NCI-H2227 treated with DMSO at 0.1 percent for 48 hours (cell line): ENCODE data around the gene ANKRD12.
A peak's percentile ranks its signal among the peaks of the same experiment; 100 is the strongest.
"Not testable (repeated sequence)": the region's sequence is repeated elsewhere in the genome, so short reads cannot be mapped to it uniquely, and the experiment has no call there.

ENCODE experiments used
- DNase-seq: peaks from one replicate; lab custom pipeline; 2025; lab: John Stamatoyannopoulos, UW

Gene ANKRD12

GRCh38 chr18:9147440-9148202, 11.0 kb downstream of the ANKRD12 start:
- peak; percentile 42 for DNase-seq

GRCh38 chr18:9148203-9148552, 11.6 kb downstream of the ANKRD12 start:
- no peak for DNase-seq

- no peak for DNase-seq
Measured at GRCh38 chr18:9150121-9150520, 13.5 kb downstream of the ANKRD12 start.

GRCh38 chr18:9153256-9153655, 16.7 kb downstream of the ANKRD12 start:
- DNase-seq = no peak

- DNase-seq = no peak
Measured at GRCh38 chr18:9156604-9157249, 20.1 kb downstream of the ANKRD12 start.

- no peak for DNase-seq
Measured at GRCh38 chr18:9157806-9158205, 21.2 kb downstream of the ANKRD12 start.

- DNase-seq = no peak
Measured at GRCh38 chr18:9160014-9160413, 23.4 kb downstream of the ANKRD12 start.

GRCh38 chr18:9162663-9163062, 26.1 kb downstream of the ANKRD12 start:
- not testable (repeated sequence) for DNase-seq

- DNase-seq = not testable (repeated sequence)
Measured at GRCh38 chr18:9164149-9164548, 27.6 kb downstream of the ANKRD12 start.

GRCh38 chr18:9165883-9166282, 29.3 kb downstream of the ANKRD12 start:
- not testable (repeated sequence) for DNase-seq

- DNase-seq = not testable (repeated sequence)
Measured at GRCh38 chr18:9169515-9169914, 32.9 kb downstream of the ANKRD12 start.

- not testable (repeated sequence) for DNase-seq
Measured at GRCh38 chr18:9171919-9172318, 35.3 kb downstream of the ANKRD12 start.

GRCh38 chr18:9172506-9173127, 36.0 kb downstream of the ANKRD12 start:
- no peak for DNase-seq

- no peak for DNase-seq
Measured at GRCh38 chr18:9173770-9174233, 37.2 kb downstream of the ANKRD12 start.

- DNase-seq = no peak
Measured at GRCh38 chr18:9174302-9174701, 37.7 kb downstream of the ANKRD12 start.

- DNase-seq = no peak
Measured at GRCh38 chr18:9175115-9175514, 38.5 kb downstream of the ANKRD12 start.

GRCh38 chr18:9177031-9177430, 40.5 kb downstream of the ANKRD12 start:
- DNase-seq = no peak

- no peak for DNase-seq
Measured at GRCh38 chr18:9177466-9177865, 40.9 kb downstream of the ANKRD12 start.

GRCh38 chr18:9178557-9178956, 42.0 kb downstream of the ANKRD12 start:
- no peak for DNase-seq

GRCh38 chr18:9181275-9181674, 44.7 kb downstream of the ANKRD12 start:
- DNase-seq = no peak

- DNase-seq = no peak
Measured at GRCh38 chr18:9182852-9183399, 46.3 kb downstream of the ANKRD12 start.

- no peak for DNase-seq
Measured at GRCh38 chr18:9184998-9185613, 48.5 kb downstream of the ANKRD12 start.
